SK-N-SH treated with all-trans-retinoic acid at 6 μM for 48 hours (cell line): Measurements from ENCODE around the gene LRMDA.

Experiments
- ATAC-seq: fragments of 200-7000 bp; cut with Tn5 transposase; 3 replicates; pipeline ENCODE4 v1.9.1; 2020; ENCODE audit warnings: mild to moderate bottlenecking, moderate library complexity
- ARNTL ChIP-seq: fragments of 450-650 bp; formaldehyde crosslinking; IDR thresholded peaks from 2 replicates; pipeline ENCODE4 v1.5.0; 2020; ENCODE audit warnings: low read depth, mild to moderate bottlenecking, moderate library complexity, borderline replicate concordance
- BACH2 ChIP-seq: fragments of 250-450 bp; sonication (Bioruptor Pico); IDR thresholded peaks from 2 replicates; pipeline ENCODE4 v1.9.0; 2021; ENCODE audit warnings: mild to moderate bottlenecking, borderline replicate concordance
- CSDC2 ChIP-seq: fragments of 250-450 bp; sonication (Bioruptor Pico); IDR thresholded peaks from 2 replicates; pipeline ENCODE4 v1.5.0; 2020; ENCODE audit warnings: mild to moderate bottlenecking, moderate library complexity
- ESRRG ChIP-seq: fragments of 250-450 bp; sonication (Bioruptor Pico); IDR thresholded peaks from 2 replicates; pipeline ENCODE4 v1.6.1; 2021; ENCODE audit warnings: mild to moderate bottlenecking
- GLIS3 ChIP-seq: fragments of 250-450 bp; sonication (Bioruptor Pico); IDR thresholded peaks from 2 replicates; pipeline ENCODE4 v1.5.0; 2020; ENCODE audit warnings: mild to moderate bottlenecking, moderate library complexity
- ISL1 ChIP-seq: fragments of 250-450 bp; sonication (Bioruptor Pico); IDR thresholded peaks from 2 replicates; pipeline ENCODE4 v2.1.2; 2022; ENCODE audit warnings: mild to moderate bottlenecking, moderate library complexity
- OSR1 ChIP-seq: fragments of 250-450 bp; sonication (Bioruptor Pico); IDR thresholded peaks from 2 replicates; pipeline ENCODE4 v1.8.0; 2022; ENCODE audit warnings: moderate library complexity, mild to moderate bottlenecking, inconsistent platforms
- PATZ1 ChIP-seq: fragments of 250-450 bp; sonication (Bioruptor Pico); IDR thresholded peaks from 2 replicates; pipeline ENCODE4 v1.8.0; 2020; ENCODE audit warnings: mild to moderate bottlenecking, moderate library complexity, borderline replicate concordance
- PPARA ChIP-seq: fragments of 250-450 bp; sonication (Bioruptor Pico); IDR thresholded peaks from 2 replicates; pipeline ENCODE4 v1.5.0; 2020; ENCODE audit warnings: mild to moderate bottlenecking, borderline replicate concordance
- TCF4 ChIP-seq: fragments of 250-450 bp; sonication (Bioruptor Pico); IDR thresholded peaks from 2 replicates; pipeline ENCODE4 v1.8.0; 2021; ENCODE audit warnings: mild to moderate bottlenecking, moderate library complexity, borderline replicate concordance
- TOX ChIP-seq: fragments of 250-450 bp; sonication (Bioruptor Pico); IDR thresholded peaks from 2 replicates; pipeline ENCODE4 v1.8.0; 2021; ENCODE audit warnings: mild to moderate bottlenecking, moderate library complexity, borderline replicate concordance
- TSHZ2 ChIP-seq: fragments of 250-450 bp; sonication (Bioruptor Pico); IDR thresholded peaks from 2 replicates; pipeline ENCODE4 v1.5.0; 2020; ENCODE audit warnings: mild to moderate bottlenecking, moderate library complexity
- ZC3H10 ChIP-seq: fragments of 250-450 bp; sonication (Bioruptor Pico); IDR thresholded peaks from 2 replicates; pipeline ENCODE4 v1.5.1; 2021; ENCODE audit warnings: mild to moderate bottlenecking, moderate library complexity
- ZFP3 ChIP-seq: fragments of 250-450 bp; sonication (Bioruptor Pico); IDR thresholded peaks from 2 replicates; pipeline ENCODE4 v1.5.0; 2020; ENCODE audit warnings: mild to moderate bottlenecking, moderate library complexity
- ZFP30 ChIP-seq: fragments of 450-650 bp; formaldehyde crosslinking; IDR thresholded peaks from 2 replicates; pipeline ENCODE4 v1.5.0; 2022; ENCODE audit warnings: mild to moderate bottlenecking, moderate library complexity
- ZNF70 ChIP-seq: fragments of 450-650 bp; formaldehyde crosslinking; IDR thresholded peaks from 2 replicates; pipeline ENCODE4 v1.5.0; 2020; ENCODE audit warnings: mild to moderate bottlenecking, moderate library complexity
- ZNF8 ChIP-seq: fragments of 450-650 bp; formaldehyde crosslinking; IDR thresholded peaks from 2 replicates; pipeline ENCODE4 v1.5.0; 2020; ENCODE audit warnings: mild to moderate bottlenecking, moderate library complexity
- TF ChIP-seq, protein P1 (sequence below): fragments of 250-450 bp; sonication (Bioruptor Pico); IDR thresholded peaks from 2 replicates; pipeline ENCODE4 v1.5.1; 2021; ENCODE audit warnings: mild to moderate bottlenecking, moderate library complexity
- TF ChIP-seq, protein P2 (sequence below): fragments of 250-450 bp; sonication (Bioruptor Pico); IDR thresholded peaks from 2 replicates; pipeline ENCODE4 v1.8.0; 2021; ENCODE audit warnings: low read depth, mild to moderate bottlenecking, moderate library complexity, borderline replicate concordance
- TF ChIP-seq, protein P3 (sequence below): fragments of 250-450 bp; sonication (Bioruptor Pico); IDR thresholded peaks from 2 replicates; pipeline ENCODE4 v1.5.1; 2020; ENCODE audit warnings: low read depth, mild to moderate bottlenecking, moderate library complexity

Gene LRMDA

GRCh38 chr10:75755528-75755927 is 324.1 kb downstream of the LRMDA start (continued):
- TF ChIP-seq PATZ1 (CRISPR knock-in tag) (no peak), ESRRG (CRISPR knock-in tag) (no peak)

- TF ChIP-seq TSHZ2 (CRISPR knock-in tag) (no peak), BACH2 (no peak), GLIS3 (no peak), PATZ1 (CRISPR knock-in tag) (no peak), ZFP3 (no peak), ZC3H10 (no peak), ZNF8 (no peak), TCF4 (CRISPR knock-in tag) (no peak), ARNTL (CRISPR knock-in tag) (no peak), CSDC2 (CRISPR knock-in tag) (no peak), OSR1 (no peak), TOX (CRISPR knock-in tag) (no peak), ISL1 (no peak), PPARA (CRISPR knock-in tag) (no peak)
- TF ChIP-seq, protein P1, sequence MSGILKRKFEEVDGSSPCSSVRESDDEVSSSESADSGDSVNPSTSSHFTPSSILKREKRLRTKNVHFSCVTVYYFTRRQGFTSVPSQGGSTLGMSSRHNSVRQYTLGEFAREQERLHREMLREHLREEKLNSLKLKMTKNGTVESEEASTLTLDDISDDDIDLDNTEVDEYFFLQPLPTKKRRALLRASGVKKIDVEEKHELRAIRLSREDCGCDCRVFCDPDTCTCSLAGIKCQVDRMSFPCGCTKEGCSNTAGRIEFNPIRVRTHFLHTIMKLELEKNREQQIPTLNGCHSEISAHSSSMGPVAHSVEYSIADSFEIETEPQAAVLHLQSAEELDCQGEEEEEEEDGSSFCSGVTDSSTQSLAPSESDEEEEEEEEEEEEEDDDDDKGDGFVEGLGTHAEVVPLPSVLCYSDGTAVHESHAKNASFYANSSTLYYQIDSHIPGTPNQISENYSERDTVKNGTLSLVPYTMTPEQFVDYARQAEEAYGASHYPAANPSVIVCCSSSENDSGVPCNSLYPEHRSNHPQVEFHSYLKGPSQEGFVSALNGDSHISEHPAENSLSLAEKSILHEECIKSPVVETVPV (CRISPR knock-in tag), result no peak
- TF ChIP-seq, protein P2, sequence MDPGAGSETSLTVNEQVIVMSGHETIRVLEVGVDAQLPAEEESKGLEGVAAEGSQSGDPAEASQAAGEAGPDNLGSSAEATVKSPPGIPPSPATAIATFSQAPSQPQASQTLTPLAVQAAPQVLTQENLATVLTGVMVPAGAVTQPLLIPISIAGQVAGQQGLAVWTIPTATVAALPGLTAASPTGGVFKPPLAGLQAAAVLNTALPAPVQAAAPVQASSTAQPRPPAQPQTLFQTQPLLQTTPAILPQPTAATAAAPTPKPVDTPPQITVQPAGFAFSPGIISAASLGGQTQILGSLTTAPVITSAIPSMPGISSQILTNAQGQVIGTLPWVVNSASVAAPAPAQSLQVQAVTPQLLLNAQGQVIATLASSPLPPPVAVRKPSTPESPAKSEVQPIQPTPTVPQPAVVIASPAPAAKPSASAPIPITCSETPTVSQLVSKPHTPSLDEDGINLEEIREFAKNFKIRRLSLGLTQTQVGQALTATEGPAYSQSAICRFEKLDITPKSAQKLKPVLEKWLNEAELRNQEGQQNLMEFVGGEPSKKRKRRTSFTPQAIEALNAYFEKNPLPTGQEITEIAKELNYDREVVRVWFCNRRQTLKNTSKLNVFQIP (CRISPR knock-in tag), result no peak
- TF ChIP-seq, protein P3, sequence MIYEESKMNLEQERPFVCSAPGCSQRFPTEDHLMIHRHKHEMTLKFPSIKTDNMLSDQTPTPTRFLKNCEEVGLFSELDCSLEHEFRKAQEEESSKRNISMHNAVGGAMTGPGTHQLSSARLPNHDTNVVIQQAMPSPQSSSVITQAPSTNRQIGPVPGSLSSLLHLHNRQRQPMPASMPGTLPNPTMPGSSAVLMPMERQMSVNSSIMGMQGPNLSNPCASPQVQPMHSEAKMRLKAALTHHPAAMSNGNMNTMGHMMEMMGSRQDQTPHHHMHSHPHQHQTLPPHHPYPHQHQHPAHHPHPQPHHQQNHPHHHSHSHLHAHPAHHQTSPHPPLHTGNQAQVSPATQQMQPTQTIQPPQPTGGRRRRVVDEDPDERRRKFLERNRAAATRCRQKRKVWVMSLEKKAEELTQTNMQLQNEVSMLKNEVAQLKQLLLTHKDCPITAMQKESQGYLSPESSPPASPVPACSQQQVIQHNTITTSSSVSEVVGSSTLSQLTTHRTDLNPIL (CRISPR knock-in tag), result no peak
- TF ChIP-seq, all 23 proteins: peak for 0
- no peak for ATAC-seq
These were observed 329.9 kb downstream of the LRMDA start for GRCh38 chr10:75761289-75761688.

- ATAC-seq, result no peak
- TF ChIP-seq ZNF70 (CRISPR knock-in tag), result no peak
- TF ChIP-seq TSHZ2 (CRISPR knock-in tag), result no peak
- TF ChIP-seq ZFP30 (CRISPR knock-in tag), result no peak
- TF ChIP-seq ISL1, result no peak
- TF ChIP-seq, protein P1 (CRISPR knock-in tag), result no peak
- TF ChIP-seq ESRRG (CRISPR knock-in tag), result no peak
- no peak for TF ChIP-seq ARNTL (CRISPR knock-in tag)
- no peak for TF ChIP-seq ZNF8
- no peak for TF ChIP-seq TCF4 (CRISPR knock-in tag)
- no peak for TF ChIP-seq PATZ1 (CRISPR knock-in tag)
- TF ChIP-seq BACH2, result no peak
These were observed 331.0 kb downstream of the LRMDA start for GRCh38 chr10:75762431-75762802.
